Upper lobe of left lung (tissue), 4 donors: ENCODE data around the gene CHPT1.

ENCODE experiments used
- POLR2A ChIP-seq, 4 donors: fragments of 450-650 bp; IDR thresholded peaks; one replicate each; pipeline ENCODE4 v1.5.1; 2016 to 2017; ENCODE audit warnings: antibody characterized with exemption in 4 of 4, mild to moderate bottlenecking in 2 of 4
- POLR2AphosphoS5 ChIP-seq, 2 donors: sonication (generic); formaldehyde crosslinking; IDR thresholded peaks; one replicate each; pipeline ENCODE4 v1.5.1; 2017; ENCODE audit warnings: antibody characterized with exemption in 2 of 2

GRCh38 chr12:101775816-101776215 lies 78.4 kb downstream of the CHPT1 start:
- TF ChIP-seq POLR2AphosphoS5 (IDR thresholded peaks at IDR 0.05) (no peak), POLR2A (IDR thresholded peaks at IDR 0.05) (no peak)
